A673 (cell line): ENCODE data around the gene IFNA1. TPM values are rescaled to one million over a fixed set of nuclear protein-coding genes. Genes with fewer than 3 reads are reported as not detected.

Source experiments
- BruUV-seq: library from RNA; stranded (reverse); fragments of 400-500 nt; replicated peaks from 2 replicates; lab custom pipeline; 2021; lab: Mats Ljungman, UMichigan
- CTCF ChIA-PET: fragments of 300-600 bp; sonication (Branson Sonifier 250); formaldehyde crosslinking; loops from one replicate; lab custom pipeline; 2022; ENCODE audit warnings: antibody characterized with exemption; lab: Charles Lee
- POLR2A ChIA-PET: fragments of 300-600 bp; sonication (Branson Sonifier 250); formaldehyde crosslinking; loops from one replicate; lab custom pipeline; 2022; ENCODE audit warnings: antibody characterized with exemption; ENCODE audit not compliant: low non-redundant PET; lab: Charles Lee
- DNase-seq: peaks from one replicate; pipeline ENCODE4 v3.0.0-alpha.2; 2015; ENCODE audit warnings: low spot score
- H3K27ac ChIP-seq: fragments of 200-600 bp; sonication (generic); 2 replicates; pipeline ENCODE4 v1.5.1; 2016; ENCODE audit warnings: mixed run types, low read depth, mild to moderate bottlenecking, mixed read lengths, antibody characterized with exemption, low read length; ENCODE audit not compliant: poor library complexity, severe bottlenecking
- H3K27me3 ChIP-seq: fragments of 200-600 bp; sonication (generic); replicated peaks from 2 replicates; pipeline ENCODE4 v1.6.1; 2017; ENCODE audit warnings: mixed run types, low read depth, mild to moderate bottlenecking, mixed read lengths, antibody characterized with exemption, low read length; ENCODE audit not compliant: insufficient read depth, poor library complexity
- H3K36me3 ChIP-seq: fragments of 200-600 bp; sonication (generic); 2 replicates; pipeline ENCODE4 v1.6.1; 2016; ENCODE audit warnings: mixed run types, mild to moderate bottlenecking, mixed read lengths, antibody characterized with exemption, low read length; ENCODE audit not compliant: insufficient read depth, poor library complexity, severe bottlenecking
- H3K4me1 ChIP-seq: fragments of 200-600 bp; sonication (generic); 2 replicates; pipeline ENCODE4 v1.6.1; 2017; ENCODE audit warnings: mixed run types, mild to moderate bottlenecking, mixed read lengths, antibody characterized with exemption, low read length; ENCODE audit not compliant: insufficient read depth, poor library complexity, severe bottlenecking
- H3K4me3 ChIP-seq: fragments of 200-600 bp; sonication (generic); 2 replicates; pipeline ENCODE4 v1.5.1; 2016; ENCODE audit warnings: low read depth, mixed run types, mild to moderate bottlenecking, mixed read lengths, low read length; ENCODE audit not compliant: poor library complexity, severe bottlenecking
- H3K9me3 ChIP-seq: fragments of 200-600 bp; sonication (generic); 2 replicates; pipeline ENCODE4 v1.6.1; 2016; ENCODE audit warnings: mixed run types, low read depth, mild to moderate bottlenecking, mixed read lengths, antibody characterized with exemption, low read length; ENCODE audit not compliant: poor library complexity, severe bottlenecking
- EZH2 ChIP-seq: fragments of 200-600 bp; sonication (generic); IDR thresholded peaks from 2 replicates; pipeline ENCODE4 v1.6.1; 2017; ENCODE audit warnings: borderline replicate concordance, low read depth, mild to moderate bottlenecking, mixed read lengths, antibody characterized with exemption, low read length; ENCODE audit not compliant: poor library complexity, severe bottlenecking
- intact Hi-C: fragments of 100-400 bp; cut with micrococcal nuclease; formaldehyde crosslinking; loops from one replicate; pipeline ENCODE4 v1.10.0; 2022; ENCODE audit not compliant: unreplicated experiment
- total RNA-seq: library from RNA; stranded (reverse); gene quantifications from 2 replicates; pipeline ENCODE4 v1.2.3, GENCODE V29; 2021
- TF ChIP-seq, protein P1 (sequence below): fragments of 300-800, 200-600 bp; sonication (generic); conservative IDR thresholded peaks from 2 replicates; pipeline ENCODE4 v1.5.1; 2017; ENCODE audit warnings: low read depth, mild to moderate bottlenecking, antibody characterized with exemption, low read length, moderate library complexity, mixed read lengths

IFNA1 gene
- total RNA-seq, 1 experiment from 2014 or later: not detected

DNA sequence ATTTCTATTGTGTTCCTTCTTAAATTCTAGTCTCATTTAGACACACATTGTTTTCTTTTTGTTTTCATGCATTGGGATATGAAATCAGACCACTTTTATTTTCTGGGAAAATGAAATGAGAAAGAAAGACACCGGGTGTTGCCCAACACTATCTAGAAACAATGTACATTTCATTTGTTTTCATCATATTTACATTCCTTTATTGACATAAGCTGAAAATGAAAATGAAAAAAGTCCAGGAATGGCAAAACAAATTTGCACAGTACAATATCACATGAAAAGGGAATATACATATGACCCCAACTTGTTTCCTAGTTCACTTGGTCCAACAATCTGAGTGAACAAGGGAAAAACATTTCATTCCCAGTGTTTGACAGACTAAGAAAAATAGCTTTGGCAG is 21.1 kb downstream of the IFNA1 start:
- intact Hi-C loops: loop anchor here (10.0 kb wide), 1 partner anchor 253 kb away; no protein-coding TSS in a partner anchor
- Histone ChIP-seq H3K4me3 (no peak overlapping the region), H3K36me3 (no peaks in the 10 kb centered on the region), H3K9me3 (no peaks in the 10 kb centered on the region), H3K27me3 (peaks cover 4% of the 10 kb centered on the region), H3K27ac (no peak overlapping the region), H3K4me1 (no peaks in the 10 kb centered on the region)
- CTCF ChIA-PET: no interaction called here
- no peak for TF ChIP-seq EZH2
- TF ChIP-seq, protein P1, sequence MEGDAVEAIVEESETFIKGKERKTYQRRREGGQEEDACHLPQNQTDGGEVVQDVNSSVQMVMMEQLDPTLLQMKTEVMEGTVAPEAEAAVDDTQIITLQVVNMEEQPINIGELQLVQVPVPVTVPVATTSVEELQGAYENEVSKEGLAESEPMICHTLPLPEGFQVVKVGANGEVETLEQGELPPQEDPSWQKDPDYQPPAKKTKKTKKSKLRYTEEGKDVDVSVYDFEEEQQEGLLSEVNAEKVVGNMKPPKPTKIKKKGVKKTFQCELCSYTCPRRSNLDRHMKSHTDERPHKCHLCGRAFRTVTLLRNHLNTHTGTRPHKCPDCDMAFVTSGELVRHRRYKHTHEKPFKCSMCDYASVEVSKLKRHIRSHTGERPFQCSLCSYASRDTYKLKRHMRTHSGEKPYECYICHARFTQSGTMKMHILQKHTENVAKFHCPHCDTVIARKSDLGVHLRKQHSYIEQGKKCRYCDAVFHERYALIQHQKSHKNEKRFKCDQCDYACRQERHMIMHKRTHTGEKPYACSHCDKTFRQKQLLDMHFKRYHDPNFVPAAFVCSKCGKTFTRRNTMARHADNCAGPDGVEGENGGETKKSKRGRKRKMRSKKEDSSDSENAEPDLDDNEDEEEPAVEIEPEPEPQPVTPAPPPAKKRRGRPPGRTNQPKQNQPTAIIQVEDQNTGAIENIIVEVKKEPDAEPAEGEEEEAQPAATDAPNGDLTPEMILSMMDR: no peak
- POLR2A ChIA-PET: no interaction called here
- no peak for DNase-seq
- BruUV-seq: no TSS peak

DNA sequence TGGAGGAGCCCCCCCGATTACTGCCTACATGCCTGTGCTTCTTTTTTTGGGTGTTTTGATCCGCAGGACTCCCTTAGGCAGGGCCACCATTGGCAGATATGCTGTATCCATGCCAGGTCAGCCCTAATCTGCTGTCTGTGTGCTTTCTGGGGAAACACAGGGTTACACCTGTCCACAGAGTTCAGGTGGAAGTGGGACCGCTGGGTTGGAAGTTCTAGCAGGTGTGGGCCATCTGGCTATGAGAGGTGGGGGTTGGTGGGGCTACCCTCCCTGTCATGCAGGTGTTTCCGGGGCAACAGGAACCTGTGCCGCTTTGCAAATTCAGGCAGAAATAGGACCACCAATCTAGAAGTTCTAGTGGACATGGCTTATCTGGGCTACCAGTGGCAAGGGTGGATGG is 24.9 kb downstream of the IFNA1 start:
- Histone ChIP-seq H3K4me1 (no peaks in the 10 kb centered on the region), H3K4me3 (no peak overlapping the region), H3K27ac (no peak overlapping the region), H3K27me3 (peaks cover 4% of the 10 kb centered on the region), H3K36me3 (no peaks in the 10 kb centered on the region), H3K9me3 (no peaks in the 10 kb centered on the region)
- DNase-seq: no peak
- no TSS peak for BruUV-seq
- CTCF ChIA-PET: no interaction called here
- intact Hi-C loops: loop anchor here (5.0 to 10.0 kb wide), 2 partner anchors 250 to 322 kb away; no protein-coding TSS in a partner anchor
- TF ChIP-seq EZH2: no peak
- TF ChIP-seq, protein P1: no peak
- POLR2A ChIA-PET: no interaction called here

DNA sequence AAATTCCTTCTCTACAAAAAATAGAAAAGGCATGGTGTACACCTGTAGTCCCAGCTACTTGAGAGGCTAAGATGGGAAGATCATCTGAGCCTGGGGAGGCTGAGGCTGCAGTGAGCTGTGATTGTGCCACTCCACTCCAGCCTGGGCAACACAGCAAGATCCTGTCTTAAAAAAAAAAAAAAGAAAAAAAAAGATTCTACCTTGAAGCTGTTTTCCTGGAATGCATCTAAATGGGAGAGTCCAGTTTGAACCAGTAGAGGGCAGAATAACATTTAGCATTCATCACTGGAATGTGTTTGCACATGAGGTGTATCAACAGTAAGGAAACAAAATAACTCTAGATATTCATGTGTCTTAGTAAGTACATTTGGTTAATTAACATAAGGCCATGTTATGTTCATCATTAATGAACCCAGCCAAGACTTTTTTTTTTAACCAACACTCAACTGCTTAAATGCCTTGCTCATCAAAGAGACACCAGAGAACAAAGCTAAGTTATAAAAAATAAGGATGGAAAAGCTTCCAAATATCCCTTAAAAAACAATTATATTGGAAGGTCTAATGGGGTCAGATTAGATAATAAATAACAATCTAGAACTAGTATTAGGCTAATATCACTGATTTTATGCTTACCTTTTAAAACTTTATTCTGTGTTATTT is 25.8 kb downstream of the IFNA1 start:
- DNase-seq: peak; percentile 35
- POLR2A ChIA-PET: no interaction called here

More for the DNA sequence above, 25.8 kb downstream of the IFNA1 start:
- no peak for TF ChIP-seq EZH2
- TF ChIP-seq, protein P1: peak; percentile 59
- intact Hi-C loops: loop anchor here (5.0 to 10.0 kb wide), 2 partner anchors 249 to 321 kb away; no protein-coding TSS in a partner anchor
- no peaks in the 10 kb centered on the region for H3K36me3 ChIP-seq
- H3K9me3 ChIP-seq: no peaks in the 10 kb centered on the region
- H3K27ac ChIP-seq: no peak overlapping the region
- BruUV-seq: no TSS peak
- CTCF ChIA-PET: interaction anchor here (0.6 to 1.3 kb wide), 5 partner anchors 140 to 483 kb away, joined by 4 to 5 read pairs (median 4); no protein-coding TSS in a partner anchor
- H3K27me3 ChIP-seq: peaks cover 4% of the 10 kb centered on the region
- no peak overlapping the region for H3K4me3 ChIP-seq
- no peaks in the 10 kb centered on the region for H3K4me1 ChIP-seq
